GM12875 (cell line): ENCODE results near the gene ASTN1.
A peak's percentile ranks its signal among the peaks of the same experiment; 100 is the strongest.

Experiments used
- H3K4me3 ChIP-seq: one replicate; pipeline ENCODE4 v1.5.1; 2011; ENCODE audit warnings: low read depth, low read length, control low read depth
- TF ChIP-seq, protein P1 (sequence below): IDR thresholded peaks from 2 replicates; pipeline ENCODE4 v1.5.1; 2011; ENCODE audit warnings: low read depth, mild to moderate bottlenecking, control low read depth, inconsistent platforms, low read length, moderate library complexity, borderline replicate concordance; ENCODE audit not compliant: insufficient read depth

ASTN1 gene

DNA sequence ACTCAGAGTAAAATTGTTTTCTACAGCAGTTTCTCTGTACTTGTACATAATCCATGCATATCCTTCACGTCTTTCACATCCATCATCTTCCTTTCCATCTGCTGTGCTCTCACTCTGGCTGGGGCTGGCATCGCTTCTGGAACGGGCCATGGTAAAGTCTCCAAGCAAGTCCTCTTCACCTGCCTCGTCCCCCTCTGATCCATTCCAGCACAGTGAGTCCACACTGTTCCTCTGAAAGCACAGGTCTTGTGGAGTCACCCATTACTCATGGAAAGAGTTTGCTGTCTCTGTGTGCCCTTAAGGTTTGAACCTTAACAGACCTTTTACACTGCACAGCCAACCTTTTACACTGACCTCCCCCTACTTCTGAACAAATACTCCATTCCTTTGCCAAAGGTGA lies 313.6 kb downstream of the ASTN1 start:
- no peak overlapping the region for H3K4me3 ChIP-seq
- TF ChIP-seq, protein P1, sequence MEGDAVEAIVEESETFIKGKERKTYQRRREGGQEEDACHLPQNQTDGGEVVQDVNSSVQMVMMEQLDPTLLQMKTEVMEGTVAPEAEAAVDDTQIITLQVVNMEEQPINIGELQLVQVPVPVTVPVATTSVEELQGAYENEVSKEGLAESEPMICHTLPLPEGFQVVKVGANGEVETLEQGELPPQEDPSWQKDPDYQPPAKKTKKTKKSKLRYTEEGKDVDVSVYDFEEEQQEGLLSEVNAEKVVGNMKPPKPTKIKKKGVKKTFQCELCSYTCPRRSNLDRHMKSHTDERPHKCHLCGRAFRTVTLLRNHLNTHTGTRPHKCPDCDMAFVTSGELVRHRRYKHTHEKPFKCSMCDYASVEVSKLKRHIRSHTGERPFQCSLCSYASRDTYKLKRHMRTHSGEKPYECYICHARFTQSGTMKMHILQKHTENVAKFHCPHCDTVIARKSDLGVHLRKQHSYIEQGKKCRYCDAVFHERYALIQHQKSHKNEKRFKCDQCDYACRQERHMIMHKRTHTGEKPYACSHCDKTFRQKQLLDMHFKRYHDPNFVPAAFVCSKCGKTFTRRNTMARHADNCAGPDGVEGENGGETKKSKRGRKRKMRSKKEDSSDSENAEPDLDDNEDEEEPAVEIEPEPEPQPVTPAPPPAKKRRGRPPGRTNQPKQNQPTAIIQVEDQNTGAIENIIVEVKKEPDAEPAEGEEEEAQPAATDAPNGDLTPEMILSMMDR = no peak

DNA sequence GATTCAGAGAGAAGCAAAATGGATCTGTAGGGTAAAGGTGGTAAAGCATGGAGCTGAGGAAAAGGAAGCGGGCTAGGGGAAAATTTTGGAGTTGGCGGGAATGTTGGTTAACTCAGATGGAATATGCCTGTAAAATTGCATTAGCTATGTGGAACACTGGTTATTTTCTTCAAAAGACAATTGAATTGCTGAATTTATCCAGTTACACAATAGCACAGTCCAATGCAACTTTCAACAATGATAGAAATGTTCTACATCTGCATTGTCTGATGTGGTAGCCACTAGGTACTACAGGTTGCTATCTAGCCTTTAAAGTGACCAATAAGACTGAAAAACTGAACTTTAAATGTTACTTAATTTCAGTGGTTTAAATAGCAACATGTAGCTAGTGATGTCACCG lies 315.2 kb downstream of the ASTN1 start:
- TF ChIP-seq, protein P1 = no peak

DNA sequence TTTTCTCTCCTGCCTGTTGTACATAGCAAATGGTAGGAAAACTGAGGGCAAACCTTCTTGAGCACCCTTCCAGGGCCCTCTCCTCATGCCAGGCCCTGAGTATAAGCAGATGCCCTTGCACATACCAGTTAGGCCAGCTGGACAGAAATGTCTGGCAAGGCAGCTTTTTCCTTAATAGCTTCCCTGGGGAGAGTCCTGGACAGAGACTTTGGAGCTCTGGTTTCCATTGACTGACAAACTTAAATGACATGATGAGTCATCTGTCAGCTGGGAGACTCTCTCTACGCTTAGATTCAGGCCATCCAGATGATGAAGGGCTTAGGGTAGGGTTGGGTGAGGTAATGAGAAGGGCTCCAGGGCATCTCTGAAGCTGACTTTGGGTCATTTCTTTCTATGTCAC lies 317.5 kb downstream of the ASTN1 start:
- H3K4me3 ChIP-seq = no peak overlapping the region

More for the DNA sequence above, 315.2 kb downstream of the ASTN1 start:
- H3K4me3 ChIP-seq = no peak overlapping the region

DNA sequence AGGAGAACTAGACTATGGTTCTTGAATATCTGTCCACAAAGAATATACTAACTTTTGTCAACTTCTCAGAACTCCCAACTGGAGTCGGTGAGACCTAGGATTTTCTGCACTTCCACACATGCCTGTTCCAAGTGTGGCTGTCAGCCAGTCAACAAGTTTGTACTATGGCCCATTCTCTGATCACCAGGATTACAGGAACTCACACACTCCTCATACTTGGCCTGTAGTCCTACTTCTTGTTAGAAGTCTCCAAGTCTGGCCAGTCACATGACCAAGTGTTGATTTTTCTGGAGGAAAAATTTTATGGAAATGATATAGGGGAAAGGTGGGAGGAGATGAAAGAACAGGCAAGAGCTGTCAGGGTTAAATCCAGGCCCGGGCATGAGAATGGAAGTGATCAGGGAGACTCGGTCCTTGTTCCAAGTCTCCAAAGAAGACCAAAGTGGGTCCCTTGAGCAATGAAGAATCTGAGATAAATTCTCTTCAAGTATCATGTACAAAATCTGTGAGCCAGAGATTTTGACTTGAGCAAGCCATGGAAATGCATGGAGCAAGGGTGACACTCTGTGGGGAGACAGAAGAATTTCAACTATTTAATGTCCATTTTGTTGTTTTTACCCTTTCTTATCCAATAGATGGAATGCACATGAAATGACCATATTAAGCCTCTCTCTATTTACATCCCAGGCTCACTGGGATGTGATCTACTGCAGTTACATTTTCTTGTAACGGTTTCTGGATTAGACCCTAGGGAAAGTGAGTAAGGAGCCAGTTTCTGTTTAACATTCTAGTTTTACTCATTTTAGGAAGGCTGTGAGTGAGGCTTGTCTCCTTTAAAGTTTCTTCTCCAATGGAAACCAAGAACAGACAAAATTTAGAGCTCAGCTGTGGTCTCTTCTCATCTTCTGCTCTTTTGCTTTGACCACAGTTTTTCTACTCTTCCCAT lies 320.9 kb downstream of the ASTN1 start:
- TF ChIP-seq, protein P1 = peak; percentile 8; the same call in 1 of the 2 replicates

More for the DNA sequence above, 317.5 kb downstream of the ASTN1 start:
- TF ChIP-seq, protein P1 = no peak

DNA sequence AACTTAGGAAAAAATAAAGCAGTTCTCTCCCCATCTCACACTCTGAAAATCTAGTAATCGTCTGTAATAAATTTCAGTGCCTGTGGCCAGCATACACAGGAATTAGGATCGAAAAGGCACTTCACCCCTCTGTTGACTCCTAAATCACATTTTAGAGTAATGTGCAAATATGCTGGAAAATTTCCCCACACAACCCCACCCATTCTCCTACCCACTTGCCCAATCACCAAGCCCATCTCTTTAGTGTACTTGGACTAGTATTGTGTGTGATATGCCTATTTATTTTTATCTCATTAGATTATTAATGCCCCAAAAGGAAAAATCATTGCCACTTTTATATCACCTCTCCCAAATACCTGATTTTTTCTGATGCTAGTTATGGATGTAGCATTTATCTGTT lies 323.3 kb downstream of the ASTN1 start:
- TF ChIP-seq, protein P1 = no peak

More for the DNA sequence above, 320.9 kb downstream of the ASTN1 start:
- H3K4me3 ChIP-seq = no peak overlapping the region

DNA sequence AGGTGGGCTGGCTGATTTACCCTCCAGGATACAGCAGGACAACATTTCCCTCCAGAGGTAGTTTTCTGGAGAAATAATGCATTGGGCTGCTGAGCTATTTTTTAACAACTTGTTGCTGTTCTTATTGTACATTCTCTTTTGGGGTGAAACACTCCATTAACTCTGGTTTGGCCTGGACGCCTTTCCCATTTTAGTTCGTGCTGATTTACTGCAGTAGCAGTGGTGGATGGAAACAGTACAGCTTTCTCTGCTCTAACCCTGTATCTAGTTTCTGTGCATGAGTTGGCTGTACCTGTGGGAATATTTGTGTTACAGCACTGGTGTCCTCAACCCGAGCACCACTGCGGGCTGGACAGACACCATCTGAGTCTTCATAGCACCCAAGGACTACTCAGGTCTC lies 325.3 kb downstream of the ASTN1 start:
- TF ChIP-seq, protein P1 = no peak

More for the DNA sequence above, 323.3 kb downstream of the ASTN1 start:
- H3K4me3 ChIP-seq = no peak overlapping the region

DNA sequence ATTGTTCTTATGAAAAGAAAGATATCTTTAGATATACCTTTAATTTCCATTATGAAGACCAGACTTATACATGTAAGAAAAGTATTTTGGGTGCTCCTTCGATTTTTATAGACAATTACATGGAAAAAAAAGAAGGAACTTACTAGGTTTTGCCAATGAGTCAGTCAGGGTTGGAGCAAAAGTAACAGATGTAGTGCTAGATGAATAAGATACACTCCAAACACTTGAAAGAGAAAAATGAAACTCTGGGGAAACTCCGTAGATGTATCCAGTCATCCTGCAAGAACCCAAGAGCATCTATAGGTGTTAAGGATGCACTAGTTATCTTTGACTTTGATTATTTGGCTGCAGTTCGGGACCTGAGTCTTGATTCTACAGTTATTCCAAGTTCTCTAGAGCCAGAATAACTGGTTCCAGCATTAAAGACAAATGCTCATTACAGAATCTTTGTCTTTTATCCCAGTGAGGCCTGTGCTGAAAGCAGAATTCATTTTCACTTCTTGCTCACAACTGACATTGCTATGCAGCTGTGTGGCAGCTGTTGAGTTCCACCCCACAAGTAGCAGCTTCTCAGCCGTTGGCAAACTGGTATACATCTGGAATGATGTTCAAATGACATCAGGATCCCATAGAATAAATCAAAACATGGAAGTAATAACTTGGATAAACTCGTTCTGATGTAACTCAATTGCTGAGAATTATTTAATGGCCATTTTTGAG lies 326.1 kb downstream of the ASTN1 start:
- TF ChIP-seq, protein P1 = no peak

More for the DNA sequence above, 325.3 kb downstream of the ASTN1 start:
- H3K4me3 ChIP-seq = no peak overlapping the region

More for the DNA sequence above, 326.1 kb downstream of the ASTN1 start:
- no peak overlapping the region for H3K4me3 ChIP-seq
